Testis (tissue), 3 donors: ENCODE results near the gene LRGUK. TPM values are rescaled to one million over a fixed set of nuclear protein-coding genes. Genes with fewer than 3 reads are reported as not detected.

Source experiments
- DNase-seq: peaks from one replicate; pipeline ENCODE4 v3.0.0-alpha.2; 2019
- H3K27ac ChIP-seq, 2 donors: fragments of 200-600 bp; sonication (generic); one replicate each; pipeline ENCODE4 v1.5.1; 2019
- H3K27me3 ChIP-seq: fragments of 200-600 bp; sonication (generic); one replicate; pipeline ENCODE4 v1.5.1; 2019
- H3K36me3 ChIP-seq: fragments of 200-600 bp; sonication (generic); one replicate; pipeline ENCODE4 v1.5.1; 2017; ENCODE audit warnings: low read depth; ENCODE audit errors: missing control alignments
- H3K4me1 ChIP-seq: fragments of 200-600 bp; sonication (generic); one replicate; pipeline ENCODE4 v1.5.1; 2019
- H3K4me3 ChIP-seq, 2 donors: fragments of 200-600 bp; sonication (generic); one replicate each; pipeline ENCODE4 v1.5.1; 2017 to 2019
- H3K9me3 ChIP-seq: fragments of 200-600 bp; sonication (generic); one replicate; pipeline ENCODE4 v1.5.1; 2017
- CTCF ChIP-seq, 3 experiments: fragments of 450-650 bp in 2 of 3; fragments of 200-600 bp in 1 of 3; sonication (generic) in 1 of 3; IDR thresholded peaks; one replicate each; pipeline ENCODE4 v1.5.1; 2016 to 2019; ENCODE audit warnings: antibody characterized with exemption in 3 of 3, mild to moderate bottlenecking in 2 of 3, moderate library complexity in 1 of 3
- POLR2A ChIP-seq: fragments of 450-650 bp; IDR thresholded peaks from one replicate; pipeline ENCODE4 v1.6.1; 2017; ENCODE audit warnings: antibody characterized with exemption, mild to moderate bottlenecking, moderate library complexity
- WGBS, 2 donors: methylation state at CpG; one replicate each; pipeline ENCODE4 v1.1.5; 2018; 5-methylcytosine and 5-hydroxymethylcytosine counted together
- intact Hi-C: fragments of 100-400 bp; cut with DNase I; formaldehyde crosslinking; loops from one replicate; pipeline ENCODE4 v1.15.1; 2023; ENCODE audit warnings: low total_unique reads
- polyA plus RNA-seq: library from polyadenylated mRNA; stranded (reverse); fragments of 350-450 nt; fragmentation: Illumina TruSeq; extraction: RNeasy Lipid Tissue Mini Kit (QIAGEN cat#74804); gene quantifications from one replicate; pipeline ENCODE4 v1.2.3, GENCODE V29; 2014; ENCODE audit warnings: low read depth, low replicate concordance; ENCODE audit not compliant: insufficient read depth
- total RNA-seq, 2 donors: library from RNA; depleted of rRNA; stranded (reverse); fragments of >200 nt; gene quantifications; one replicate each; pipeline ENCODE4 v1.2.3, GENCODE V29; 2016

Gene LRGUK
- total and polyA plus RNA-seq, 3 donors from 2014 or later, result 9.4 to 16.1 (median 13.0) TPM

GRCh38 chr7:134179036-134180011 is 52.2 kb downstream of the LRGUK start:
- DNase-seq, result no peak
- Histone ChIP-seq H3K27me3 (no peaks in the 10 kb centered on the region), H3K27ac (no peak overlapping the region), H3K9me3 (no peaks in the 10 kb centered on the region), H3K4me1 (no peaks in the 10 kb centered on the region), H3K4me3 (no peak overlapping the region), H3K36me3 (no peaks in the 10 kb centered on the region)
- intact Hi-C loops, result no loop called here
- TF ChIP-seq CTCF (IDR thresholded peaks at IDR 0.05) (no peak), POLR2A (no peak)
- WGBS, 2 donors, result 86 to 90% methylated on average over 6 of the region's 6 CpGs

DNA sequence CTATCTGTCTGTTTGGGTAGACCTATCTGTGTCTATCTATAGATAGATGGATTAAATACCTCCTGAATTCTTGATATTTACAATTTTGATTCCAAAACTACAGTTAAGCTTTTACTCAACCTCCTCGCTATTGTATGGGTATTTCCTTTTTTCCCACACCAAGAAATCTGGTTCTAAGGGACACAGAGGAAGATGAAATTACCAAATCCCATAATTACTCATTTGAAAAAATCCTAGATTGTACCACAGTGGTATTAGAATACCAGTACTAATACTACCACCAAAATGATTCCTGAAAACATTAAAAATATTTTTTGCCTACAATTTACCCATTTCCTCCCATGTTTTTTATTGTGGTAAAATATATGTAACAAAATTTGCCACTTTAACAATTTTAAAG is 53.2 kb downstream of the LRGUK start:
- H3K36me3 ChIP-seq, result no peaks in the 10 kb centered on the region
- TF ChIP-seq POLR2A (no peak), CTCF (IDR thresholded peaks at IDR 0.05) (no peak)
- H3K27me3 ChIP-seq, result no peaks in the 10 kb centered on the region
- DNase-seq, result no peak
- H3K4me3 ChIP-seq, result no peak overlapping the region
- intact Hi-C loops, result no loop called here
- WGBS, 2 donors, result 88 to 92% methylated on average over 1 of the region's 1 CpG
- H3K27ac ChIP-seq, result no peak overlapping the region
- H3K9me3 ChIP-seq, result no peaks in the 10 kb centered on the region
- no peaks in the 10 kb centered on the region for H3K4me1 ChIP-seq

DNA sequence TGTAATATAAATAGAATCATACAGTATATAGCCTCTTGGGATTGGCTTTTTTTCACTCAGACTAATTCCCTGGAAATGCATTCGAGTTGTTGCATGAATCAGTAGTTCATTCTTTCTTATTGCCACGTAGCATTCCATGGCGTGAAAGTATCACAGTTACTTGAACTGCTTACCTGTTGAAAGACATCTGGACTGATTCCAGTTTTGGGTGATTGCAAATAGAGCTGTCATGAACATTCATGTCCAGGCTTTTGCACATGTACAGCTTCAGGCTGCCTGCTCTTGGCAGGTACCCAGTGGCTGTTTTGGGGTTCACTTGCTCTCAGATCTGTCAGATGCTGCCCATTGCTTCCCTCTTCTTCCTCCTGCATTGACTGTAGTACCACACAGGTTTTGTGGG is 54.9 kb downstream of the LRGUK start:
- no peak for DNase-seq
- 64 to 65% methylated on average over 3 of the region's 3 CpGs for WGBS, 2 donors
- Histone ChIP-seq H3K36me3 (no peaks in the 10 kb centered on the region), H3K4me3 (no peak overlapping the region), H3K27me3 (no peaks in the 10 kb centered on the region), H3K4me1 (no peaks in the 10 kb centered on the region), H3K9me3 (no peaks in the 10 kb centered on the region), H3K27ac (no peak overlapping the region)
- TF ChIP-seq POLR2A, result no peak
- no peak for TF ChIP-seq CTCF (IDR thresholded peaks at IDR 0.05)
- intact Hi-C loops, result no loop called here

DNA sequence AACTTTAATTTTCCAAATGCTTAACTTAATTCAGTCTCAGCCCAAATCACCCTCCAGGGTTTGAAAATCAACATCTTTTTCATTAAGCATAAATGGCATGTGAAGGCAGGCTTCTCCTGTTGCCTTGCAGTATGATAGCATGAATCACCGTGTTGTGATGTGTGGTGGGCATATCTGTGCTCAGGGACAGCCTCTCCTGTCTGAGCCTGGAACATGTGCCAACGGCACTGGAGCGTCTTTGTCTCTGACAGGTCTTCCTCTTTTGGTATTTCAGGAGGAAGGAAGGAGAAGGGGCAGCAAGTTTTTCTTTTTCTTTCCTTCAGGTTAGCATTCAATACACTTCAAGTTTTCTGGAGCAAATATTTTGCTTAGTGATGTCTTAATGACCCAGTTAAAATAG is 57.6 kb downstream of the LRGUK start:
- intact Hi-C loops, result no loop called here
- no peak for DNase-seq
- 89 to 95% methylated on average over 3 of the region's 3 CpGs for WGBS, 2 donors

More for the DNA sequence above, 57.6 kb downstream of the LRGUK start:
- Histone ChIP-seq H3K4me1 (no peaks in the 10 kb centered on the region), H3K4me3 (no peak overlapping the region), H3K27ac (no peak overlapping the region), H3K36me3 (no peaks in the 10 kb centered on the region), H3K27me3 (no peaks in the 10 kb centered on the region), H3K9me3 (no peaks in the 10 kb centered on the region)
- TF ChIP-seq POLR2A (no peak), CTCF (IDR thresholded peaks at IDR 0.05) (no peak)
